Measurements from ENCODE around the gene PC.

Gene PC

GRCh38 chr11:66920978-66921784 is 37.0 kb downstream of the PC start:
- no peak for DNase-seq (ENCODE audit: low read depth)
- H3K4me3 ChIP-seq (ENCODE audit: low read length) = no peak overlapping the region
- TF ChIP-seq CTCF (conservative IDR thresholded peaks at IDR 0.05; ENCODE audit: low read depth, low read length) = no peak

- no peak for DNase-seq (ENCODE audit: low read depth)
- H3K4me3 ChIP-seq (ENCODE audit: low read length) = no peak overlapping the region
- TF ChIP-seq CTCF (conservative IDR thresholded peaks at IDR 0.05; ENCODE audit: low read depth, low read length) = no peak
Measured at GRCh38 chr11:66919923-66920322, 38.3 kb downstream of the PC start.

DNA sequence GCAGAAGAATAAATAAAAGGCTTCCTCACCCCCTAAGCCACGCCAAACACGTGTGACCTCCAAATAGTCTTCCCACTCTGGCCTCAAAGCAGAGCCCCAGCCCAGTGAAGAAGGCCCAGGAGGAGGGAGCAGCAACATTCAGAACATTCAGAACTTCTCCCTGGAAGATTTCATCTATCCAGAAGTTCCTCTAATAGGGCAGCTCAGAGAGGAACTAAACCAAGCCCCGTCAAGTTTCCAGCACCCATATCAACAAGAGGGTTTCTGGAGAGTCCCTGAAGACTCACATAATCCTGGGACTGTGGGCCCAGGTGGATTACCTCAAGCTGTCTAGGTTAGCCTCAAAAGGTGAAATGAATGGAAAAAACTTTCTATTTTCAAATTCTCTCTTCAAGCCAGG is 39.4 kb downstream of the PC start:
- DNase-seq (ENCODE audit: low read depth) = no peak
- TF ChIP-seq CTCF (conservative IDR thresholded peaks at IDR 0.05; ENCODE audit: low read depth, low read length) = no peak

DNA sequence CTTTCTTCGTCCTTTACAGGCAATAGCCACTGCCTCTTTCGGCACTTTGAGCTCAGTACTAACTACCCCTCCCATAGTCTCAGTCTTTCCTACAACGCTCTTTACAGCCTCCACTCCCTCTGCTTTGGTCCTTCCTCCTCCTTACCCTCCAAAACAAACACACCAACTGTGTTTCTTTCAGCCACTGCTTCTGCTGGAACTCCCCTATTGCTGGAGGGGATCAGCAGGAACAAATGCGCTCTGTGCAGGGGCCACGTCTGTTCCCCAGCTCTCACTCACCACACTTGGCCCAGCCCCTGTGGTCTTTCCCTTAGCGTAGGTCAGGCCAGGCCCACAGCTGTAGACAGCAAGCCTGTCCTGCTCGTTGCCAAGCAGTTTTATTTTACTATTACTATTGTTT is 42.3 kb downstream of the PC start:
- no peak for TF ChIP-seq CTCF (conservative IDR thresholded peaks at IDR 0.05; ENCODE audit: low read depth, low read length)
- DNase-seq (ENCODE audit: low read depth) = no peak
- no peak overlapping the region for H3K4me3 ChIP-seq (ENCODE audit: low read length)

More for the DNA sequence above, 39.4 kb downstream of the PC start:
- H3K4me3 ChIP-seq (ENCODE audit: low read length) = no peak overlapping the region

GRCh38 chr11:66915046-66915832 is 42.9 kb downstream of the PC start:
- DNase-seq (ENCODE audit: low read depth) = no peak
- H3K4me3 ChIP-seq (ENCODE audit: low read length) = no peak overlapping the region
- TF ChIP-seq CTCF (conservative IDR thresholded peaks at IDR 0.05; ENCODE audit: low read depth, low read length) = peak; percentile 22

DNA sequence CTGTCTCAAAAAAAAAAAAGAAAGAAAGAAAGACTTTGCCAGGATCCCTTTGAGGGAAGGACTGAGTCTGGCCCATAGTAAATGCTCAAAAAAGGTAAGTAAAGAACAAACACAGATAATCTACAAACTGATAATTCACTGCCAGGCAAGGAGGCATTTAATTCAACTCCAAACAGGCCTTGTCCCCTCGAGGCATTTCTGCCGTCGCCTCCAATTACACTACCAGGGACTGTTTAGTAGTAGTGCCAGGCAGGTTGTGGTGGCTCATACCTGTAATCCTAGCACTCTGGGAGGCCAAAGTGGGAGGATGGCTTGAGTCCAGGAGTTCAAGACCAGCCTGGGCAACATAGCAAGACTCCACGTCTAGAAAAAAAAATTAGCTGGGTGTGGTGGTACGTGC is 43.7 kb downstream of the PC start:
- DNase-seq (ENCODE audit: low read depth) = no peak
- no peak for TF ChIP-seq CTCF (conservative IDR thresholded peaks at IDR 0.05; ENCODE audit: low read depth, low read length)

More for the DNA sequence above, 43.7 kb downstream of the PC start:
- H3K4me3 ChIP-seq (ENCODE audit: low read length) = no peak overlapping the region

Measured in retinal pigment epithelial cell (primary cell).